NT2/D1 (cell line): ENCODE data around the gene EHF.

Experiments used
- SUZ12 ChIP-seq: IDR thresholded peaks from 2 replicates; pipeline ENCODE4 v1.6.1; 2011; ENCODE audit not compliant: insufficient read length, insufficient read depth; ENCODE audit errors: extremely low read depth
- ZNF274 ChIP-seq: IDR thresholded peaks from 2 replicates; pipeline ENCODE4 v1.6.1; 2011; ENCODE audit warnings: mild to moderate bottlenecking, low read depth, low read length

DNA sequence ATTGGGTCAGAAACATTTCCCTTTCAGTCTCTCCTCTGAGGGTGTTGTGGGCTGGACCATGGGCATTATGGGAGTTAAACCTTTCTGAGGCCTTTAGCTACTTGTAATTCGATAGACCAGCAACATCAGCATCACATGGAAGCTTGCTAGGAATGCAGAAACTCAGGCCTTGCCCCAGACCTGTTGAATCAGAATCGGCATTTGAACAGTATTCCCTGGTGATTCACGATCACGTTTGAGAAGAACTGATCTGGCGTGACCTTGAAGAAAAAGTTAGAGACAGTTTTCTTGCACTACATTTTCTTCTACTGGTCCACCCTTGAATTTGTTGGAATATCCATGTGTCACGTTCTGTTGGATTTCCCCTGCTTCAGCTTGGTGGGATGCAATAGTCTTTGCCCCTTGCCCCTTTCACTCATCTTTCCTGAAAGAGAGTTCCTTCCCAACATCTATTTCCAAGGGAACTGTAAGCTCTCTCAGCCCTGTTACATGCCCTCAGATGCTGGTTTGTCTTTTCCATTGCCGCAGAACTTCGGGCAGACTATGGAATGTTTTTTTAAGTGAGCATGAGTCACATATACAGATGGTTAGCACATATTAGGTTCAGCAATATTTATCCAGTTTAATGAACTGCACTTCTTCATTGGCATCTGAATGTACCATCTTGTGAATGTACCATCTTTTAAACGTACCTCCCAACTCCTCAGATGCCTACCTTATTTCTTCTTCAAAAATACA is 23.9 kb downstream of the EHF start:
- TF ChIP-seq SUZ12 (no peak), ZNF274 (no peak)
